ENCODE data around the gene PRG3. TPM values are rescaled to one million over a fixed set of nuclear protein-coding genes. Genes with fewer than 3 reads are reported as not detected.

Gene PRG3
- total and polyA plus RNA-seq, 12 donors: not detected

DNA sequence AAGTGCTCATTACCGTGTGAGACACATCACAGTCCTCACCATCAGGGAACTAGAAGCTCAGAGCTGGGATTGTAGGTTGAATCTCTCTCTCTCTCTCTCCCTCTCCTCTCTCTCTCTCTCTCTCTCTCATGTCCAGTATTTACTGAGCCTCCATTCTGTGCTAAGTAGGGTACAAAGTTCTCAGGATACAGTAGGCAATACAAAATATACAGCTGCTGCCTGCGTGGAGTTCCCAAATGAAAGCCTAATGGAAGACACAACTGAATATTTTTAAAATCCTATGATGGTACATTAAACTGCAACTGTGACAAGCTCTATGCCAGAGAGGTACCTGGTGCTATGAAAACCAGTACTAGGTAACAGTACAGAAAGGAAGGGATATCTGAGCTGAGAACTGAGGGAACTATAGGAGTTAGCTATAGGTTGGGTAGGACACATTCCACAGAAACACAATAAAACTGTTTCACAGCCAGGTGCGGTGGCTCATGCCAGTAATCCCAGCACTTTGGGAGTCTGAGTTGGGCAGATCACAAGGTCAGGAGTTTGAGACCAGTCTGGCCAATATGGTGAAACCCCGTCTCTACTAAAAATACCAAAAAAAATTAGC lies 19.1 kb upstream of the PRG3 start:
- intact Hi-C loops (cut with DNase I): no loop called here
- TF ChIP-seq, protein P1, sequence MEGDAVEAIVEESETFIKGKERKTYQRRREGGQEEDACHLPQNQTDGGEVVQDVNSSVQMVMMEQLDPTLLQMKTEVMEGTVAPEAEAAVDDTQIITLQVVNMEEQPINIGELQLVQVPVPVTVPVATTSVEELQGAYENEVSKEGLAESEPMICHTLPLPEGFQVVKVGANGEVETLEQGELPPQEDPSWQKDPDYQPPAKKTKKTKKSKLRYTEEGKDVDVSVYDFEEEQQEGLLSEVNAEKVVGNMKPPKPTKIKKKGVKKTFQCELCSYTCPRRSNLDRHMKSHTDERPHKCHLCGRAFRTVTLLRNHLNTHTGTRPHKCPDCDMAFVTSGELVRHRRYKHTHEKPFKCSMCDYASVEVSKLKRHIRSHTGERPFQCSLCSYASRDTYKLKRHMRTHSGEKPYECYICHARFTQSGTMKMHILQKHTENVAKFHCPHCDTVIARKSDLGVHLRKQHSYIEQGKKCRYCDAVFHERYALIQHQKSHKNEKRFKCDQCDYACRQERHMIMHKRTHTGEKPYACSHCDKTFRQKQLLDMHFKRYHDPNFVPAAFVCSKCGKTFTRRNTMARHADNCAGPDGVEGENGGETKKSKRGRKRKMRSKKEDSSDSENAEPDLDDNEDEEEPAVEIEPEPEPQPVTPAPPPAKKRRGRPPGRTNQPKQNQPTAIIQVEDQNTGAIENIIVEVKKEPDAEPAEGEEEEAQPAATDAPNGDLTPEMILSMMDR (IDR thresholded peaks at IDR 0.05): no peak
- no peak for TF ChIP-seq POLR2A (IDR thresholded peaks at IDR 0.05)
- Histone ChIP-seq H3K36me3 (replicated peaks in 1 of 2) (no peaks in the 10 kb centered on the region), H3K4me1 (replicated peaks in 1 of 2) (no peaks in the 10 kb centered on the region), H3K27ac (no peak overlapping the region), H3K9me3 (replicated peaks in 1 of 3) (no peaks in the 10 kb centered on the region), H3K27me3 (no peaks in the 10 kb centered on the region), H3K4me3 (no peak overlapping the region)
- DNase-seq: no peak
- 80 to 90% (median 81%) methylated on average over 4 of the region's 4 CpGs for WGBS, 4 donors

DNA sequence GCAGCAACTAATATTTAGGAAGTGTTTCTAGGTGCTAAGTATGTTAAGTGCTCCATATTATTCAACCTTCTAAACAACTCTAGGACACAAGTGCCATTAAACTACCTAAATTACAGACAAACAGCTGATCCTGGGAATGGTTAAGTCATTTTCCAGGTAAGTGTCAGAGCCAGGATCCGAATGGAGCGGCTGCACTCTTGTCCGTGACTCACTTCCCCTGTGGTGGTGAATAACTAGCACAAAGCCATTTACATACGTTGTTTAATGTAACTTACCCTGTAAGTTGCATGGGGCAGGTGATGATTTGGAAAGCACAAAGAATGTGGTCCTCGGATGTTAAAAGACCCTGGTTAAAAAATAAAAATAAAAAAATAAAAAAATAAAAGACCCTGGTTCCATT lies 18.3 kb upstream of the PRG3 start:
- Histone ChIP-seq H3K4me1 (replicated peaks in 1 of 2) (no peaks in the 10 kb centered on the region), H3K27me3 (no peaks in the 10 kb centered on the region), H3K27ac (no peak overlapping the region), H3K4me3 (no peak overlapping the region), H3K36me3 (replicated peaks in 1 of 2) (no peaks in the 10 kb centered on the region), H3K9me3 (replicated peaks in 1 of 3) (no peaks in the 10 kb centered on the region)
- TF ChIP-seq POLR2A (IDR thresholded peaks at IDR 0.05): no peak
- TF ChIP-seq, protein P1 (IDR thresholded peaks at IDR 0.05): no peak
- intact Hi-C loops (cut with DNase I): no loop called here
- 66 to 71% (median 67%) methylated on average over 3 to 5 of the region's 5 CpGs for WGBS, 4 donors
- DNase-seq: no peak

DNA sequence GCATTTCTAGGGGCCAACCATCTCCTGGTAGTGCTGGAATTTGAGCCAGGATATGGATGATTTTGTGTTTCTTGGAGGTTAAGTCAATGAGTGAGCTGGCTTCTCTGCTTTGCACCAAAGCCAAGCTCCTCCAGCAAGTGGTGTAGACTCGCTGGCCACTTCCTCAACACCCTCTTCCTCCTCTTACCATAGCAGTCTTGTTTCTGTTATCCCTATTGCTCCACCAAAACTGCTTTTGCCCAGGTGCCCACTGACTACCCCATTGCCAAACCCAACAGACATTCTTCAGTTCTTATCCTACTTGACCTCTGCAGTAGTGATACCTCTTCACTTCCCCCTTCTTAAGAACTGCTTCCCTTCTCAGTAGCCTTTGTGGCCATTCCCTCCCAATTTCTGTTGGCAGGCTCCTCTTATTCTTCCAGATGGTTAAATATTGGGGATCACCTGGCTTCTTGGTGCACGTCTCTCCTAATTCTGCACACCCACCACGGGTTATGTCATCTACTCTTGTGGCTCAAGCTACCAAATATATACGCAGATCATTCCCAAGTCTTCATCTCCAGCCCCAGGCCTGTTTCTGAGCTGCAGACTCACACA lies 16.5 kb upstream of the PRG3 start:
- H3K27me3 ChIP-seq: no peaks in the 10 kb centered on the region
- no peaks in the 10 kb centered on the region for H3K9me3 ChIP-seq (replicated peaks in 1 of 3)
- intact Hi-C loops (cut with DNase I): no loop called here
- TF ChIP-seq POLR2A (IDR thresholded peaks at IDR 0.05): no peak
- TF ChIP-seq, protein P1 (IDR thresholded peaks at IDR 0.05): no peak
- no peaks in the 10 kb centered on the region for H3K4me1 ChIP-seq (replicated peaks in 1 of 2)
- no peak overlapping the region for H3K4me3 ChIP-seq
- WGBS, 4 donors: 69 to 78% (median 74%) methylated on average over 4 of the region's 4 CpGs
- no peaks in the 10 kb centered on the region for H3K36me3 ChIP-seq (replicated peaks in 1 of 2)
- DNase-seq: no peak
- H3K27ac ChIP-seq: no peak overlapping the region

DNA sequence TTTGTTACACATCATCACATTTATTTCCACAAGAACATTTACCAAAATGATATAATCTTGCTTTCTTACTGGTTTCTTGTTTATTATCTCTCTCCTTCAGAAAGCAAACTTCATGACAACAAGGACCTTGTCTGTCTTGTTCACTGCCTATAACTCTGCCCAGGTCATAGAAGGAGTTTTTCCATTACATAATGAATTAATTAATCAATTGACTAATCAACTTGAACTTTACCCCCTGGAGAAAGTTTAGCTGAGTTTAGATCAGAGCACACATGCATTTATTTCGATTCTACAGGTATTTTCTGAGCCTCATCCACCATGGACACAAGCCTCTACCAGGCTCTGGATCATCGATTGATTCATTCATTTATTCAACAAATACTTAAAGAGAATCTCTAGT lies 15.8 kb upstream of the PRG3 start:
- no peaks in the 10 kb centered on the region for H3K4me1 ChIP-seq (replicated peaks in 1 of 2)
- intact Hi-C loops (cut with DNase I): no loop called here
- H3K9me3 ChIP-seq (replicated peaks in 1 of 3): no peaks in the 10 kb centered on the region
- TF ChIP-seq, protein P1 (IDR thresholded peaks at IDR 0.05): no peak
- no peak for TF ChIP-seq POLR2A (IDR thresholded peaks at IDR 0.05)
- no peak for DNase-seq
- WGBS, 4 donors: 55 to 64% (median 60%) methylated on average over 2 of the region's 2 CpGs
- H3K27ac ChIP-seq: no peak overlapping the region
- no peak overlapping the region for H3K4me3 ChIP-seq
- no peaks in the 10 kb centered on the region for H3K27me3 ChIP-seq
- no peaks in the 10 kb centered on the region for H3K36me3 ChIP-seq (replicated peaks in 1 of 2)
